ENCODE measurements around the gene RSPH6A.

RSPH6A gene

DNA sequence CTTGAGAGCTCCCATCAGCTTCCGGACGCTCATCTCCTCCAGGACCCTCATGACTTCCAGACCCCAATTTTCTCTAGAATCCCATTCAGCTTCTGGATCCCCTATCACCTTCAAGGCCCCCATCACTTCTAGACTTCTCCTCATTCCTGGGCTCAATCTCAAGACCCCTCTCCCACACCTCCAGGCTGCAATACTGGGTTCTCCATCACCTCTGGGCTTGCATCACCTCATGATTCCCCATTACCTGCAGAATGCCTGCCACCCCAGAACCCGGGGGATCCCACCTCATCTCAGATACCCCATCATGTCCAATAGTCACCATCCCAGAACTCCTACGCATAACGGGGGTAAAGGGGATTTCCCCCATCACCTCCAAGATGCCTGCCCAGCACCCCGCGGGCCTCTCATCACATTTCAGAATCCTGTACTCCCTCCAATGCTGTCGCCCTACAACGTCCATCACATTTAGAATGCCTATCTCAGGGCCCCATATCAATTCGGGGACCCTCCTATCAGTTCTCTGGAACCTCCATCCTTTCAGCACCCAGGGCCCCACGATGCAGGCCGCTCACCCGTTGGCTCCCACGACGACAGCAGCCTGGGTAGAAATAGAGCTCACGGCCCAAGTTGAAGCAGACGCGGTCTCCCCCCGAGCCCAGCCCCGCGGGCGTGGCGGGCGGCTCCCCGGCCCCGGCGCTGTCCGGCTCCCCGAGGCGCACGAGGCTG lies 23.2 kb downstream of the RSPH6A start:
- H3K4me2 ChIP-seq (ENCODE audit: low read depth, low read length, poor library complexity, severe bottlenecking): peak overlapping the region; percentile 93
- H3K9me2 ChIP-seq (replicated peaks; ENCODE audit: low read depth, low read length): no peaks in the 10 kb centered on the region
- H3K36me3 ChIP-seq (ENCODE audit: insufficient read depth, low read length): peaks cover 5% of the 10 kb centered on the region; the same call in 1 of the 2 replicates
- 0 out of 2 replicates have a peak, but pooled peaks cover 4% of the 10 kb centered on the region for H3K79me2 ChIP-seq (ENCODE audit: insufficient read depth, low read length)
- no peak for TF ChIP-seq EZH2phosphoT487 (IDR thresholded peaks at IDR 0.05; ENCODE audit: borderline replicate concordance)
- TF ChIP-seq CTCF (conservative IDR thresholded peaks at IDR 0.05; ENCODE audit: low read length): no peak
- peaks cover 22% of the 10 kb centered on the region for H3K4me1 ChIP-seq (ENCODE audit: insufficient read depth, low read length, poor library complexity, severe bottlenecking)
- peaks cover 32% of the 10 kb centered on the region for H4K20me1 ChIP-seq (ENCODE audit: insufficient read depth, low read length, poor library complexity, severe bottlenecking)
- H3K9ac ChIP-seq (ENCODE audit: low read depth, low read length, poor library complexity, severe bottlenecking): peak overlapping the region; percentile 60
- no peak overlapping the region for H2AFZ ChIP-seq (ENCODE audit: low read length)
- H3K4me3 ChIP-seq (ENCODE audit: low read length, poor library complexity, severe bottlenecking): peak overlapping the region; percentile 79
- no peaks in the 10 kb centered on the region for H3K27me3 ChIP-seq (ENCODE audit: insufficient read depth, low read length, poor library complexity, severe bottlenecking)
- H3F3A ChIP-seq (ENCODE audit: low read depth): peaks cover 4% of the 10 kb centered on the region; the same call in 1 of the 2 replicates
- H3K9me3 ChIP-seq (ENCODE audit: insufficient read depth, low read depth, low read length): no peaks in the 10 kb centered on the region

DNA sequence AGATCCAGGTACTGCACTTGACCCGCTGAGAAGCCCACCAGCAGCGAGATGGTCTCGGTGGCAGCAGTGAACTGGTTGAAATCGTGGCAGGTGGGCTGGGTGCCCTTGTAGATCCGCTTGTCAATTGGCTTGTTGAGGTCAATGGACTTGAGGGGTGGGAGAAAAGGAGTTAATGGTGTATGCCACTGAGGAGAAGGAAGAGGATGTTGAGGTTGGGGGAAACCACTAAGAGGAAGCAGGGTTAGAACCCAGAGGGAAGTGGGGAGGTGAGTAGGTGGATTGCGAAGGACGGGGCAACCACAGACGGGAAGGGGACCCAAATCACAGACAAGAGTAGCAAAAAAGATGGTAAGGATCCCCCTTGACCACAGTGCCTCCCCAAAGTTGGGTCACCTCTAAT lies 24.2 kb downstream of the RSPH6A start:
- Histone ChIP-seq H3K9me2 (replicated peaks; ENCODE audit: low read depth, low read length) (no peaks in the 10 kb centered on the region), H3K36me3 (ENCODE audit: insufficient read depth, low read length) (peaks cover 5% of the 10 kb centered on the region; the same call in 1 of the 2 replicates), H3K4me1 (ENCODE audit: insufficient read depth, low read length, poor library complexity, severe bottlenecking) (peaks cover 22% of the 10 kb centered on the region), H3K79me2 (ENCODE audit: insufficient read depth, low read length) (0 out of 2 replicates have a peak, but pooled peaks cover 4% of the 10 kb centered on the region), H3F3A (ENCODE audit: low read depth) (peaks cover 4% of the 10 kb centered on the region; the same call in 1 of the 2 replicates), H3K9ac (ENCODE audit: low read depth, low read length, poor library complexity, severe bottlenecking) (no peak overlapping the region), H4K20me1 (ENCODE audit: insufficient read depth, low read length, poor library complexity, severe bottlenecking) (peaks cover 36% of the 10 kb centered on the region), H3K9me3 (ENCODE audit: insufficient read depth, low read depth, low read length) (no peaks in the 10 kb centered on the region), H3K4me3 (ENCODE audit: low read length, poor library complexity, severe bottlenecking) (peak overlapping the region; percentile 79), H3K4me2 (ENCODE audit: low read depth, low read length, poor library complexity, severe bottlenecking) (peak overlapping the region; percentile 93), H3K27me3 (ENCODE audit: insufficient read depth, low read length, poor library complexity, severe bottlenecking) (no peaks in the 10 kb centered on the region), H2AFZ (ENCODE audit: low read length) (no peak overlapping the region)
- TF ChIP-seq EZH2phosphoT487 (IDR thresholded peaks at IDR 0.05; ENCODE audit: borderline replicate concordance): peak; percentile 79
- TF ChIP-seq CTCF (conservative IDR thresholded peaks at IDR 0.05; ENCODE audit: low read length): no peak

DNA sequence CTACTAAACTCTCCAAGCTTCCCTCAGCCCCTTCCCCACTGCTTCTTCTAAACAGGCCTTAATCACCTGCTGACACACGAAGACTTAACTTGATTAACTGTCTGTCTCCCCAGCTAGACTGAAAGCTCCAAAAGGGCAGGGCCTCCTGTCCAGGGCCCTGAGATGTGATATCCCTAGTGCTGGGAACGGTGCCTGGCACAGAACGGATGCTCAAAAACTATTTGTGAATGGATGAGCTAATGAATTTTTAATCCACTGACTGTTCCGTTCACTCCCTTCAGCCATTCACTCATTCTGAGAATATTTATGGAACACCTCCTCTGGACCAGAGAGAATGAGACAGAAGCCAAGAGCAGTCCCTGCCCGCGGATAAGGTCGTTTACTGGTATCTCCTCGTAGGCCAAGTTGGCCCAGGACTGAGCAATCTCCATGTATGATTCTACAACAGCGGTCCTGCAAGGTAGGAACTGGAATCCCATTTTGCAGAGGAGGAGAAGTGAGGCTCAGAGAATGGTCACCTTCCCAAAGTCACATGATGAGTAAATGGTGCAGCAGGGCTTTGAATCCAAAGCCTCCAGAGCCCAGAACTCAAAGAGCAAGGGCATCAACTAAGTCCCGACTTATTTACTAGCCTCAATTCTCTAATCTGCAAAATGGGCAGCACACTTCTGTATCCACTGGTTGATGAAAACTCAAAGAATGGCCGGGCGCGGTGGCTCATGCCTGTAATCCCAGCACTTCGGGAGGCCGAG lies 25.9 kb downstream of the RSPH6A start:
- Histone ChIP-seq H3K79me2 (ENCODE audit: insufficient read depth, low read length) (0 out of 2 replicates have a peak, but pooled peaks cover 4% of the 10 kb centered on the region), H3K36me3 (ENCODE audit: insufficient read depth, low read length) (peaks cover 5% of the 10 kb centered on the region; the same call in 1 of the 2 replicates)

More for the DNA sequence above, 25.9 kb downstream of the RSPH6A start:
- H4K20me1 ChIP-seq (ENCODE audit: insufficient read depth, low read length, poor library complexity, severe bottlenecking): peaks cover 40% of the 10 kb centered on the region
- H3K4me2 ChIP-seq (ENCODE audit: low read depth, low read length, poor library complexity, severe bottlenecking): no peak overlapping the region
- H3K9me3 ChIP-seq (ENCODE audit: insufficient read depth, low read depth, low read length): no peaks in the 10 kb centered on the region
- H3K4me3 ChIP-seq (ENCODE audit: low read length, poor library complexity, severe bottlenecking): no peak overlapping the region
- peaks cover 22% of the 10 kb centered on the region for H3K4me1 ChIP-seq (ENCODE audit: insufficient read depth, low read length, poor library complexity, severe bottlenecking)
- H3K9ac ChIP-seq (ENCODE audit: low read depth, low read length, poor library complexity, severe bottlenecking): no peak overlapping the region
- TF ChIP-seq CTCF (conservative IDR thresholded peaks at IDR 0.05; ENCODE audit: low read length) (no peak), EZH2phosphoT487 (IDR thresholded peaks at IDR 0.05; ENCODE audit: borderline replicate concordance) (no peak)
- no peaks in the 10 kb centered on the region for H3K9me2 ChIP-seq (replicated peaks; ENCODE audit: low read depth, low read length)
- peaks cover 4% of the 10 kb centered on the region; the same call in 1 of the 2 replicates for H3F3A ChIP-seq (ENCODE audit: low read depth)
- H3K27me3 ChIP-seq (ENCODE audit: insufficient read depth, low read length, poor library complexity, severe bottlenecking): no peaks in the 10 kb centered on the region
- no peak overlapping the region for H2AFZ ChIP-seq (ENCODE audit: low read length)

Data from Loucy (cell line).